Type B pancreatic cell (in vitro differentiated cells): ENCODE data around the gene SSH3. TPM values are rescaled to one million over a fixed set of nuclear protein-coding genes. Genes with fewer than 3 reads are reported as not detected.

ENCODE experiments used
- DNase-seq: peaks from one replicate; pipeline ENCODE4 v3.0.0; 2021; ENCODE audit warnings: mixed read lengths; ENCODE audit not compliant: unreplicated experiment; ENCODE audit errors: extremely low spot score
- H3K27ac Mint-ChIP-seq: 2 replicates; pipeline ENCODE4 v1.8.0; 2021; ENCODE audit warnings: mild to moderate bottlenecking, mixed read lengths
- H3K27me3 Mint-ChIP-seq: 2 replicates; pipeline ENCODE4 v1.8.0; 2021; ENCODE audit warnings: mixed read lengths
- H3K36me3 Mint-ChIP-seq: 2 replicates; pipeline ENCODE4 v1.8.0; 2021; ENCODE audit warnings: mixed read lengths
- H3K4me1 Mint-ChIP-seq: one replicate; pipeline ENCODE4 v1.8.0; 2021; ENCODE audit warnings: mixed read lengths; ENCODE audit not compliant: unreplicated experiment
- H3K4me3 Mint-ChIP-seq: 2 replicates; pipeline ENCODE4 v1.8.0; 2021; ENCODE audit warnings: mild to moderate bottlenecking, mixed read lengths
- H3K9me3 Mint-ChIP-seq: 2 replicates; pipeline ENCODE4 v1.8.0; 2021; ENCODE audit warnings: mixed read lengths
- CTCF ChIP-seq: fragments of 200-600 bp; sonication (generic); conservative IDR thresholded peaks from 2 replicates; pipeline ENCODE4 v1.5.0; 2021; ENCODE audit warnings: antibody characterized with exemption, mild to moderate bottlenecking
- total RNA-seq: library from RNA; stranded (reverse); gene quantifications from 2 replicates; pipeline ENCODE4 v1.2.1, GENCODE V29; 2021; ENCODE audit warnings: low replicate concordance

Gene SSH3
- total RNA-seq, 1 donor from 2014 or later, result 32.0 TPM

GRCh38 chr11:67287355-67288197 is 15.8 kb upstream of the SSH3 start:
- H3K36me3 Mint-ChIP-seq, result peaks cover 2% of the 10 kb centered on the region
- DNase-seq, result no peak
- peak overlapping the region; percentile 83 for H3K4me3 Mint-ChIP-seq
- H3K27me3 Mint-ChIP-seq, result no peaks in the 10 kb centered on the region
- H3K27ac Mint-ChIP-seq, result peak overlapping the region; percentile 89
- H3K4me1 Mint-ChIP-seq, result peaks cover 13% of the 10 kb centered on the region
- TF ChIP-seq CTCF, result no peak
- H3K9me3 Mint-ChIP-seq, result no peaks in the 10 kb centered on the region

- peak overlapping the region; percentile 89 for H3K27ac Mint-ChIP-seq
- peak overlapping the region; percentile 83 for H3K4me3 Mint-ChIP-seq
- DNase-seq, result no peak
- TF ChIP-seq CTCF, result no peak
- H3K9me3 Mint-ChIP-seq, result no peaks in the 10 kb centered on the region
- peaks cover 19% of the 10 kb centered on the region for H3K4me1 Mint-ChIP-seq
- no peaks in the 10 kb centered on the region for H3K27me3 Mint-ChIP-seq
- peaks cover 7% of the 10 kb centered on the region for H3K36me3 Mint-ChIP-seq
These were observed 15.2 kb upstream of the SSH3 start for GRCh38 chr11:67288198-67288451.

GRCh38 chr11:67288452-67289225 is 14.7 kb upstream of the SSH3 start:
- peak; percentile 62 for TF ChIP-seq CTCF
- Mint-ChIP-seq H3K4me1 (peaks cover 19% of the 10 kb centered on the region), H3K27me3 (no peaks in the 10 kb centered on the region), H3K27ac (peak overlapping the region; percentile 89), H3K4me3 (peak overlapping the region; percentile 83), H3K9me3 (no peaks in the 10 kb centered on the region), H3K36me3 (peaks cover 10% of the 10 kb centered on the region)
- DNase-seq, result peak; percentile 94

- Mint-ChIP-seq H3K27ac (peak within 1 kb of the TSS; percentile 89), H3K27me3 (no peaks in the 10 kb centered on the region), H3K9me3 (no peaks in the 10 kb centered on the region), H3K4me3 (peak within 1 kb of the TSS; percentile 92), H3K36me3 (peaks cover 15% of the 10 kb centered on the region), H3K4me1 (peaks cover 19% of the 10 kb centered on the region)
- DNase-seq, result no peak
- no peak for TF ChIP-seq CTCF
These were observed 14.1 kb upstream of the SSH3 start, which contains the start of gene ANKRD13D for GRCh38 chr11:67289226-67289650. ANKRD13D (plus strand) TSS chr11:67289303; CDS start chr11:67289461, 158 bp downstream.

- H3K36me3 Mint-ChIP-seq, result peaks cover 15% of the 10 kb centered on the region
These were observed 13.5 kb upstream of the SSH3 start for GRCh38 chr11:67289651-67290479.

More at GRCh38 chr11:67289651-67290479, 13.5 kb upstream of the SSH3 start:
- Mint-ChIP-seq H3K4me1 (peaks cover 19% of the 10 kb centered on the region), H3K27ac (peak overlapping the region; percentile 81), H3K9me3 (no peaks in the 10 kb centered on the region), H3K4me3 (peak overlapping the region; percentile 92), H3K27me3 (no peaks in the 10 kb centered on the region)
- no peak for TF ChIP-seq CTCF
- no peak for DNase-seq
